Measurements from ENCODE around the gene MFSD12. TPM values are rescaled to one million over a fixed set of nuclear protein-coding genes. Genes with fewer than 3 reads are reported as not detected.
A peak's percentile ranks its signal among the peaks of the same experiment; 100 is the strongest.
"Not testable (repeated sequence)": the region's sequence is repeated elsewhere in the genome, so short reads cannot be mapped to it uniquely, and the experiment has no call there.

Gene MFSD12
- total and polyA plus RNA-seq, 8 donors: 32.2 to 90.2 (median 46.7) TPM

- TF ChIP-seq, protein P1, sequence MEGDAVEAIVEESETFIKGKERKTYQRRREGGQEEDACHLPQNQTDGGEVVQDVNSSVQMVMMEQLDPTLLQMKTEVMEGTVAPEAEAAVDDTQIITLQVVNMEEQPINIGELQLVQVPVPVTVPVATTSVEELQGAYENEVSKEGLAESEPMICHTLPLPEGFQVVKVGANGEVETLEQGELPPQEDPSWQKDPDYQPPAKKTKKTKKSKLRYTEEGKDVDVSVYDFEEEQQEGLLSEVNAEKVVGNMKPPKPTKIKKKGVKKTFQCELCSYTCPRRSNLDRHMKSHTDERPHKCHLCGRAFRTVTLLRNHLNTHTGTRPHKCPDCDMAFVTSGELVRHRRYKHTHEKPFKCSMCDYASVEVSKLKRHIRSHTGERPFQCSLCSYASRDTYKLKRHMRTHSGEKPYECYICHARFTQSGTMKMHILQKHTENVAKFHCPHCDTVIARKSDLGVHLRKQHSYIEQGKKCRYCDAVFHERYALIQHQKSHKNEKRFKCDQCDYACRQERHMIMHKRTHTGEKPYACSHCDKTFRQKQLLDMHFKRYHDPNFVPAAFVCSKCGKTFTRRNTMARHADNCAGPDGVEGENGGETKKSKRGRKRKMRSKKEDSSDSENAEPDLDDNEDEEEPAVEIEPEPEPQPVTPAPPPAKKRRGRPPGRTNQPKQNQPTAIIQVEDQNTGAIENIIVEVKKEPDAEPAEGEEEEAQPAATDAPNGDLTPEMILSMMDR (IDR thresholded peaks at IDR 0.05): no peak
- Histone ChIP-seq H3K27ac (no peak within 1 kb of the TSS), H3K4me1 (peaks cover 0 to 6% of the 10 kb centered on the region in 2 donors), H3K9me3 (no peaks in the 10 kb centered on the region), H3K36me3 (no peaks in the 10 kb centered on the region), H3K27me3 (peaks cover 14 to 37% of the 10 kb centered on the region in 2 donors), H3K4me3 (peak within 1 kb of the TSS; percentile 9 to 31)
- DNase-seq (no peak), ATAC-seq (no peak)
- intact Hi-C loops (cut with DNase I): no loop called here
These were observed 28.1 kb upstream of the MFSD12 start, which contains the start of gene GIPC3 for GRCh38 chr19:3585301-3586126. Gene GIPC3 (plus strand): TSS chr19:3585478. CDS start chr19:3585598, 120 bp downstream.

GRCh38 chr19:3584036-3584802, 26.8 kb upstream of the MFSD12 start:
- intact Hi-C loops (cut with DNase I); H3K36me3 ChIP-seq; H3K27ac ChIP-seq; ATAC-seq; DNase-seq; H3K9me3 ChIP-seq; H3K4me3 ChIP-seq; H3K4me1 ChIP-seq: not testable (repeated sequence)
- peaks cover 14 to 37% of the 10 kb centered on the region in 2 donors for H3K27me3 ChIP-seq

DNA sequence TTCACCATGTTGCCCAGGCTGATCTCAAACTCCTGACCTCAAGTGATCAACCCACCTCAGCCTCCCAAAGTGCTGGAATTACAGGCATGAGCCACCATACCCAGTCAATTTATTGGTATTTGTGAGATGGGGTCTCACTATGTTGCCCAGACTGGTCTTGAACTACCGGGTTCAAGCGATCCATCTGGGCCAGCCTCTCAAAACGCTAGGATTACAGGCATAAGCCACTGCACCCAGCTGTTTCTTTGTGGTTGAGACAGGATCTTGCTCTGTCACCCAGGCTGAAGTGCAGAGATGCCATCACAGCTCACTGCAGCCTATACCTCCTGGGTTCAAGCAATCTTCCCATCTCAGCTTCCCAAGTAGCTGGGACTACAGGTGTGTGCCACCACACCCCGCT, 24.4 kb upstream of the MFSD12 start:
- intact Hi-C loops (cut with DNase I); H3K36me3 ChIP-seq; H3K27ac ChIP-seq; DNase-seq; H3K4me1 ChIP-seq; ATAC-seq; H3K4me3 ChIP-seq; H3K9me3 ChIP-seq: not testable (repeated sequence)
- peaks cover 14 to 34% of the 10 kb centered on the region in 2 donors for H3K27me3 ChIP-seq

- Histone ChIP-seq H3K4me3 (no peak overlapping the region), H3K9me3 (no peaks in the 10 kb centered on the region), H3K4me1 (peaks cover 0 to 14% of the 10 kb centered on the region in 2 donors), H3K36me3 (peaks cover 0 to 16% of the 10 kb centered on the region in 2 donors), H3K27ac (peak overlapping the region; percentile 7 to 66), H3K27me3 (peaks cover 6 to 19% of the 10 kb centered on the region in 2 donors)
- TF ChIP-seq, protein P1 (IDR thresholded peaks at IDR 0.05): no peak
- DNase-seq (peak in 2 of 4 donors; percentile 81 to 88), ATAC-seq (peak; percentile 46)
- intact Hi-C loops (cut with DNase I): no loop called here
These were observed 23.0 kb upstream of the MFSD12 start for GRCh38 chr19:3580156-3580934.

- ATAC-seq (no peak), DNase-seq (no peak)
- Histone ChIP-seq H3K27me3 (no peaks in the 10 kb centered on the region), H3K9me3 (no peaks in the 10 kb centered on the region), H3K4me1 (peaks cover 0 to 20% of the 10 kb centered on the region in 2 donors), H3K36me3 (peaks cover 0 to 16% of the 10 kb centered on the region in 2 donors), H3K4me3 (no peak overlapping the region), H3K27ac (no peak overlapping the region)
- intact Hi-C loops (cut with DNase I): no loop called here
- TF ChIP-seq, protein P1 (IDR thresholded peaks at IDR 0.05): no peak
These were observed 21.0 kb upstream of the MFSD12 start for GRCh38 chr19:3578390-3578789.

Data from left lung (tissue), 10 donors.